ENCODE measurements around the gene GPR153.

Gene GPR153

DNA sequence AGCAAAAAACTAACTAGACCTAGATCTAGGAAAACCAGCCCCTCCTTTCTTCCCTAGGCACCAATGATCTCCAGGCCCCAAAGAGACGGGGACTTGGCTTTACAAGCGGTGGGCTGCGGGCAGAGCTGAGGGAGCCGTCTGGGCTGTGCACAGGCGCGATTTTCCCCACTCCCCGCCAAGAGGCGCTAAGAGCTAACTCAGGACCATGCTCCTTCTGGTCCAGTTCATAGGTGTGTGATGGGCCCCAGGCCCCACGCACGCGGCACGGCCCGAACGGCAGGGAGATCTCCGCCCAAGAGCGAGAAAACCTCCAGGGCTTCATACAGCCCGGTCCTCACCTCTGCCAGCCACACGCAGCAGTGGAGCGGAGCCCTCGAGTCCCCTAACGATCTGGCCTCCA is 7.5 kb upstream of the GPR153 start:
- no peak for FAIRE-seq

DNA sequence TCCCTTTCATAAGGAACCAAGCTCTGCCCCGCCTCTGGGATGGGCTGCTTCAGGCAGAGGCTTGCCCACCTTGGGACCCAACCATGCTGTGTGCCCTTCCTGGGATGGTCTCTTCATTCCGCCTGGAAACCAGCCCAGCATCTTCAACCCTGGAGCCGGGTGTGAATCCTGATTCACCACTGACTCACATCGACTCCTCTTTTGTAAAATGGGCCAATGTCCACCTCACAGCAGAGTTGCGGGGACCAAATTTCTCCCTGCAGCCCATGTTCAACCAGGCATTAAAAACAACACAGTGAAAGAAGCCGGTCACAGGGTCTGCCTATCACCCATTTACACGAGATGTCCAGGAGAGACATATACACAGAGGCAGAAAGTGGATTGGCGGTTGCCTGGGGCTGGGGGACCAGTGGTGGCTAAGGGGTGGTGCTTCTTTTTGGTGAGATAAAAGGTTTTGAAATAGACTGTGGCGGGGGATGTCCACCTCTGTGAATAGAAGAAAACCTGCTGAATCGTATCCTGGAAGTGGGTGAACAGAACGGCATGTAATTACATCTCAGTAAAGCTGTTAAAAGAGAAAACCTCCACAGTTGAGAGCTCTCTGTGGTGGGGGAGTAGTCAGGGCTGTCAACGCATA is 6.9 kb upstream of the GPR153 start:
- FAIRE-seq: no peak

DNA sequence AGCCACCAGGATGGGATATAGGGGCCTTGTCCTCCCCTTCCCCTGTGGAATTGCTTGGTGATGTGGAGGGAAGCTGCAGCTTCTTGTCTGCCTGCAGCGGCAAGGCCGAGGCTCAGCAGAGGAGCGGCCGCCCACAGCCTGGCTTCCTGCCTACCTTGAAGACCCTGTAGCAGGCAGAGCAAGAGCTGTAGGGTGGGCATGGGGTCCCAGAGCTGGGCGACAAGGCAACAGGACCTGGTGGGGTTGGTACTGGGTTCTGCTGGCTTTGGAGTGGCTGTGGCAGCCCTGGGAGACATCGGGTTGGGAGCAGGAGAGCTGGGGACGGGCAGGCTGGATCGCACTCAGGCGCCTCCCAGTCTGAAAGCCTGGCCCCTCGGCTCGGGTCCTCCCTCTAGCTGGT is 5.7 kb upstream of the GPR153 start:
- no peak for FAIRE-seq

DNA sequence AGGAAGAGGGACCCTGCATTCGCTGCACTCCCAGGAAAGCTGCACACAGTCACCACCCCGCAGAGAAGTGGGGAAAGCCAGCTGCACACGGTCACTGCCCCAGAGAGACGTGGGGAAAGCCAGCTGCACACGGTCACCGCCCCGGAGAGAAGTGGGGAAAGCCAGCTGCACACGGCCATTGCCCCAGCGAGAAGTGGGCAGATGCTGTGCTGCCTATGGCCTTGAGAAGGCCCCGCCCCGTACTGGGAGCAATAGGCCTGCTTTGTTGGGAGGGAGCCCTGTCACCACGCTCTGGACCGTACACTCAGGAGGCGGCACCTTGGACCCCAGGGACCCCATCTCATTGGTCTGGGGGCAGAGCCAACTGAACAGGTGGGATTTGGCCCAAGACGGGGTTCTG is 4.3 kb upstream of the GPR153 start:
- FAIRE-seq: no peak

DNA sequence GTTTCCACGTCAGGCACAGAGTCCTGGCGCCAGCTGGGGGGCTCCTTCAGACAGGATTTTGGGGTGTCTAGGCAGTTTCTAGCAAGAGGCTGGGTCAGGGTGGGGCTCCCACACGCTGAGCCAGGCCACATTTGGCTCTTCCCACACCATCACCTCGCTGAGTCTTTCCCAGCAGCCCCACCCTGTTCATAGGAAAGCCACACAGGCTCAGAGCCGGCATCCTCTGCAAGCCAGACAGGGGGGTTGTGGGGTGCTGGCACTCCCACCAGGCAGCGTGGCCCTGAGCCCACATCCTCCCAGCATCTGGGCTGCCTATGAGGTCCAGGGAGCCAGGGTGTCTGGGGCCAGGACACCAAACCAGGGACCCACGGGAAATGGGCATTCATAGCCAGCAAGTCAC is 2.8 kb upstream of the GPR153 start:
- FAIRE-seq: no peak

DNA sequence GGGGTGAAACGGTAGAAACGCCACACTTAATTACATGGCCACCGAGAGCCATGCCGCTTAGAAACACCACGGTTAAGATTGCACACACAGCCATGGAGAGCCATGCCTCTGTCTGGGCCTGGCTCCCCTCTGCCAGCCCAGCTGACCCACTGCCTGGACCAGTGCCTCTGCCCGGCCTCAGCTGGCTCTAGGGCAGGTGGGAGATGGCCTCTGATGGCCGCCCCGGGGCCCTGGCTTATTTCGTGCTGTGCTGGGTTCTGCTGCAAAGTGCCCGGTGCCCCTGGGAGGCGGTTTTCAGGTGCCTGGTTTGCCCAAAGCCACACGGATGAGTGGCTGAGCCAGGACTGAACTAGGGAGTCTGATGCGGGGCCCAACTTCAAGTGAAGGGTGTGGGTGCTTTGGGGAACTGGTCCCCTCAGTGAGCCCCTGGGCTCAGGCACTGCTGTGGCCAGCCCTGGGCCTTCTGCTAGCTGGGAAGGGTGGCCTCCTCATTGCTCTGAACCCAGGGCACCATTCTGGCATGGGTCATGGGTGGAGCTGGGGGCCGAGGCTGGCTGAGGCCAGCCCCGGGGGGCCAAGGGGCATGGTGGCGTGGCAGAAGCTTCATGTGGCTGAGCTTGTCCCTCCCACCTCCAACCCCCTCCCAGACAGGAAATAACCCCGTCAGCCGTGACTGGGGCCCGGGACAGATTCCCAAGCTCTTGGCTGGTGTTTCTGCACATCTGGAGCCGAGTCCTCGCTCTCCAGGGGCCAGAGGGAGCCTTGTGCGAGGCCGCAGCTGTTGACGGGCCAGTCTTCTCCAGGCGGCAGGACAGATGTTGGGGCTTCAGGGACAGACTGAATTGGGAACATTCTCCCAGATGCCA is 1.9 kb upstream of the GPR153 start:
- no peak for FAIRE-seq

DNA sequence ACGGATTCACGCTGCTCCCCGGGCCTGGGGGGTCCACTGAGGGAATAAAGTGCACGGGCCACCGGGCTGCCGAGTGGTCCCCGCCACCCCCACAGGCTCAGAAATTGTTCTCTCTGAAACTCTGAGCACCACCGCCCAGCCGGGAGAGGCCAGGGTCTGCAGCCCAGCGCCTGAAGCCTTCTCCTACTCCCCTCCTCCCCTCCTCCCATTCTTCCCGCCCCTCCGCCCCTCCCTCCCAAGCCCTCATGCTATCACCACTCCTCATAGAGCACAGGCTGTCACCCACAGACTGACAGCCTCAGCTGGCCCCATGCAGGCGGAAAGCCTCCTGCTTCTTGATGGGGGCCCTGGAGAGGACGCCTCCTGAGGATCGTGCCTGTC is 707 bp upstream of the GPR153 start:
- FAIRE-seq: no peak

DNA sequence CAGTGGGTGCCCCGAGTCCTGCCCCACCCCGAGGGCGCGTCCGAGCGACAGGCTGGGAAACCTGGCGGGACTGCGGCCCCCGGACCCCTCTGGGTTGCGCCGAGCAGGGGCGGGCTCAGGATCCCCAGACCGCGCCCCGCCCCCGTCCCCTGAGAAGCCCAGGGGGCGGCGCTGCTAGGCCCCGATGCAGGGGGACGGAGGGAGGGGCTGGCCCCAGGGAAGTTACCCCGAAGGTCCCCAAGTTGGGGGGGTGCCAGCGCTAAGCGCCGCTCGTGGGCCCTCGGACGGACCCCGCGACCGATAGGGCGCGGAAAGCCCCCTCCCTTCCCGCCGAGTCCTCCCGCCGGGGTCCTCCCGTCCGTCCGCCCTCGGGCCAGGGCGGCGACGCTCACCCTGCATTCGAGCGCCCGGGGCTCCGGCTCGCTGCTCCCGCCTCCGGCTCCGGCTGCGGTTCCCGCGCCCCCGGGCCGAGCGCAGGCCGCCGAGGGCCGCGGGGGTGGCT is 414 bp downstream of the GPR153 start:
- FAIRE-seq: no peak

DNA sequence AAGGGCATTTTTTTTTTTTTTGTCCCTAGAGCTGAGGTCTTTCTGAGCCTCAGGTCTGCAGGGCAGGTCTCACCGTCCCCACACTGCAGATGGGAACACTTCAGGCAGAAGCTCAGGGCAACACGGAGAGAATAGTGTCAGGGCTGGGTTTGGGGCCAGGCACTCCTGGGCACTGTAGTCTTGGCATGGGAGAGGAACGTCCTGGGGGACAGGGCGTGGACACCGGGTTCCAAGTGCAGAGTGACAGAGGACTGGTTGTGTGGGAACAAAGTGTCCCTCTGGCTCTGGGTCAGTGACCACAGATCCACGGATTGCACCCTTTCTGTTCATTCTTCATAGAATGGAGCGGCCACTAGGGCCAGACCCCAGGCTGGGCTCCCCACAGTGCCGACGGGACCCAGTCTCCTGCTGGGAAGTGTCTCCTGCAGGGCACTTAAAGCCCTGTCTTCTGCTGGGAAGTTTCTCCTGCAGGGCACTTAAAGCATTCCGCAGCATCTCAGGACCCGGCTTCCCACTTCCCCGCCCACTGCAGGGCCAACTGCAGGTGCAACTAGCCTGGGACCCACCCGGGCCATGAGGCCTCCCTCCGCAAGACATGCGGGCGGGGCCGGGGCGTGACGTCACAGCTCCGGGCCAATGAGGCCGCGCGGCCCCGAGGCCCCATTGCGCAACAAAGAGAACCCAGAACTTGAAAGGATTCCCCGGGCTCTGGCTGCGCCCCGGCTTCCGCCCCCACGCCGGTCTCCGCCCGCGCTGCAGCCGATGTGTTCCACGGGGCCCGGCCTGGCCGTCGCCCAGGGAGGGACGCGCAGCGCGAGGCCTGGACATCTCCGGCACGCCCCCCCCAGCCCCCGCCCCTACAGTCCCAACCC is 1.2 kb downstream of the GPR153 start:
- peak; percentile 8 for FAIRE-seq

DNA sequence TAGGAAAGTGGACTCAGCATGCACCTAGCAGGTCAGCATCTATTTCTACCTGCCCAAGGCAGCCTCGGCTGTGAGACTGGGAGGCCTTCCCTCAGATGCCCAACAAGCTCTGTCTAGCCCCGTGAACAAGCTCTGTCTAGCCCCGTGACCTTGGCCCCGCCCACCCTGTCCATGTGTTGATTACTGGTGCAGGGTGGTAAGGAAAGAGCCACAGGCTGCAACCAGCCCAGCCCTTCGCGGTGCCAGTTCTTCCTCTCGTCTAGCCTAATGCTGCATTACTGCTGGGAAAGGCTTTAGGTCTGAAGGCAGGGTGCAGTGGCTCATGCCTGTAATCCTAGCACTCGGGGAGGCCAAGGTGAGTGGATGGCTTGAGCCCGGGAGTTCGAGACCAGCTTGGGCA is 2.2 kb downstream of the GPR153 start:
- FAIRE-seq: no peak

DNA sequence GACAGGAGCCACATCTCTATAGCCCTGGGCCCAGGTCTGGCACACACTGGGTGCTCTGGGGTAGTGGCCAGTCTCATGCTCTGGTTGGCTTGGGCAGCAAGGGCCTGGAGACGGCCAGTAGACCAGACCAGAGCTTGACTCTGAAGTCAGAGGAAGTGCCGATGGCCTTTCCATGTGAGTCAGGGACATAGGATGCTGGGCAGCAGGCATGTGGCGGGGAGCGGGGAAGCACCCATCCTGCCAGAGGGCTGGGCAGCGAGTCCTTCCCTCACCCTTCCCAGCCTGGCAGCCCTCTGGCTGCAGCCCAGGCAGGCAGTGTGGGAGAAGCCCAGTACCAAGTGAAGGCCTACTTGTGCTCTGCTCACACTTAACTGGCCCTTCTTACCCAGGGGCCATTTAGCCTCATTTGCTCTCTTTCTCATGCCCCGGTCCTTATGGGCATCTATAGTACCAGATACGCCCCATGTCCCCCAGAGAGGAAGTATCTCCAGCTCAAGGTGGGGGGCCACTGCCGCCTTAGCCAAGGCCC is 3.3 kb downstream of the GPR153 start:
- no peak for FAIRE-seq

DNA sequence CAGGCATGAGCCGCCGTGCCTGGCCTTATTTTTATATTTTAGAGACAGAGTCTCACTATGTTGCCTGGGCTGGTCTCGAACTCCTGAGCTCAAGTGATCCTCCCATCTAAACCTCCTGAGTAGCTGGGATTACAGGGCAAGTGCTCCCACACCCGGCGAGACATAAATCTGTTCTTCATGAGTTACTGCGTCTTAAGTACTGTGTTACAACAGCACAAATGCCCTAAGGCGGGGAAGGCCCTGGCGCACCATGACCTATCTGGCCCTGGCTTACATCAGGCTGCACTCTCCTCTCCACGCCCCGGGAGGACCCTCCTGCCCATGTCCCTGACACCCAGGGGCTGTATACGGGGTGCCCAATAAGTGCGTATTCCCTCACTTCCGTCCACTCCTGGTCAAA is 4.3 kb downstream of the GPR153 start:
- no peak for FAIRE-seq

DNA sequence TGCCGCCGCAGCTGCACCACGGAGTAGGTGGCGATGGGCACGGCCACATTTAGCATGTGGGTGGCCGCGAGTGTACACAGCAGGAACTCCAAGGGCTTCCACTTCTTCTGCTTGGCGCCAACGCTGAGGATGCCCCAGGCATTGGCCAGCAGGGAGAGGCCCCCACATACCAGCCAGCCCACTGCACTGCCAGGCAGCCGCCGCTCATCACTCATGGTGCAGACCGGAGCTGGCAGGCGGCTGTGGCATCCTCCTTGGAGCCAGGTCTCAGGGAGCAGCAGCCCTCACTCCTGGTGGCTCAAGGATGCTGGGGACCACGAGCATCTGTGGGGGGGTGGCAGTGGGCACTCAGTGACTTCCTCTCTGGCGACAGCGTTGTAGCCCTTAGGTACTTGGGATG is 6.2 kb downstream of the GPR153 start:
- FAIRE-seq: no peak

DNA sequence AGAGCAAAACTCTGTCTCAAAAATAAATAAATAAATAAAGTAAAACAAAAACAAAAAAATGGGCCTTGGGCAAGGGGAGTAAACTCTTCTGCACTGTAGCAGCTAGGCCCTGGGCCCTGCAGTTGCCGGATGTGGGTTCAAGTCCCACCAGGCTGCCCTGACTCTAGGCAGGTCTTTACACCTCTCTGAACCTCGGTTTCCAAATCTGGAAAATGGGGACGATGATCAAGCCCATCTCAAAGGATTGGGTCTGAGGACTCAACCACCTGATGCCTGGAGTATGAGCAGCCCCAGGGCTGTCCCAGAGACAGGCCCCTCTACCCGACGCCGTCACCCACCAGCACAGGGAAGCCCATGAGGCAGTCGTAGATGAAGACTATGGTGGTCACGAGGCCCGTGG is 7.5 kb downstream of the GPR153 start:
- FAIRE-seq: no peak

DNA sequence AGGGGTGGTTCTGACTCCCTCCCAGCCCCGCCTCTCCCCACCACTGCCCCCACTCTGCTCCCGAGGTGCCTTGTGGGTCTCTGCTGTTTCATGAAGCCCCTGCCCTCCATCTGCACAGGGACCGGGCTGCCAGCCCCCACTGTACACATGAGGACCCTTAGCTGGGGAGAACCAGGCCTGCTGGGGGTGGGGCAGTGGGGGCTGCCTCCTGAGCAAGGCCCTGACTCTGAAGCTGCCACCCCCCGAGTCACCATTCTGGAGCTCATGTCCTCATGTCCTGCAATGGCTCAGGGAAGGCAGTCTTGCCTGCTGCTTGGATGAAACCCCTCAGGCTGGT is 8.6 kb downstream of the GPR153 start:
- FAIRE-seq: no peak

DNA sequence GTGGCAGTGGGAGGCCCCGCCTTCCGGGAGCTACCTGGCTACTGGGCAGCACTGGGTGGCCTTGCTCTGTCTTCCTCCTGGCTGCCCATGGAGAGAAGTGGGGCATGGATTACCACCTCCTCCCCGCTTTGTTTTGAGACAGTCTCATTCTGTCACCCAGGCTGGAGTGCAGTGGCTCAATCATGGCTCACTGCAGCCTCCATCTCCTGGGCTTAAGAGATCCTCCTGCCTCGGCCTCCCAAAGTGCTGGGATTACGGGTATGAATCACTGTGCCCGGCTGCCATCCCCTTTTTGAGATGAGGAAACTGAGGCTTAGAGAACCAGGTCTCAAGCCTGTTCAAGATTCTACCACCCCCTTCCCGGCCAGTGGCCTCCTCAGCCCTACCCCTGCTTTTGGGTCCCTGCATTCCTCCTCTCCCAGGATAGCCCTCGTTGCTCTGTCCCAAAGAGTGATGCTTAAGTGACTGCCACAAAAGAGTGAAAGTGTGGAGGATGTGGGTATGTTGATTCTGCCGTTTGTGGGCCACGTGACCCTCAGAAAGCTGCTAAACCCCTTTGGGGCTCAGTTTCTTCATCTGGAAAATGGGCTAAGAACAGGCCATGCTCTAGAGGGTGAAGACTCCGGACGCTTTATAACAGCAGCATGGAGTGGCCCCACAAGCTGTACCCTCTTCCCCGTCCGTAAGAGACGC is 9.1 kb downstream of the GPR153 start:
- no peak for FAIRE-seq

DNA sequence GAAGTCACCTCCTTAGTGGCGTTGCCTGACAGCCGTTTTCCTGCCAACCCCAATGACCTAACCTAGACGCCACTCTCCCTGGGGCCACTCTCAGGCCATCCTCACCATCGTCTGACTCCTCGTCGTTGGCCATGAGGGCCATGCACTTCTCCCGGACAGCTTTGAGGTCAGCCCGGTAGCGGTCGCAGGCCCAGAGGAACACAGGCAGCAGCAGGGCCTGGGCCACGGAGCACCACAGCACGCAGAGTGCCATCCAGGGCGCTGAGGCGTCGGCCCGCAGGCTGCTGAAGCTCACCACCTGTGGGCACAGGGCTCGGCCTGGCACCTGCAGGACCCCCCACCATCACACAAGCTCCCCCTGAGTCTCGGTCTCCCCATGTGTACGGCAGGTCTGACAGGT is 9.7 kb downstream of the GPR153 start:
- FAIRE-seq: no peak

DNA sequence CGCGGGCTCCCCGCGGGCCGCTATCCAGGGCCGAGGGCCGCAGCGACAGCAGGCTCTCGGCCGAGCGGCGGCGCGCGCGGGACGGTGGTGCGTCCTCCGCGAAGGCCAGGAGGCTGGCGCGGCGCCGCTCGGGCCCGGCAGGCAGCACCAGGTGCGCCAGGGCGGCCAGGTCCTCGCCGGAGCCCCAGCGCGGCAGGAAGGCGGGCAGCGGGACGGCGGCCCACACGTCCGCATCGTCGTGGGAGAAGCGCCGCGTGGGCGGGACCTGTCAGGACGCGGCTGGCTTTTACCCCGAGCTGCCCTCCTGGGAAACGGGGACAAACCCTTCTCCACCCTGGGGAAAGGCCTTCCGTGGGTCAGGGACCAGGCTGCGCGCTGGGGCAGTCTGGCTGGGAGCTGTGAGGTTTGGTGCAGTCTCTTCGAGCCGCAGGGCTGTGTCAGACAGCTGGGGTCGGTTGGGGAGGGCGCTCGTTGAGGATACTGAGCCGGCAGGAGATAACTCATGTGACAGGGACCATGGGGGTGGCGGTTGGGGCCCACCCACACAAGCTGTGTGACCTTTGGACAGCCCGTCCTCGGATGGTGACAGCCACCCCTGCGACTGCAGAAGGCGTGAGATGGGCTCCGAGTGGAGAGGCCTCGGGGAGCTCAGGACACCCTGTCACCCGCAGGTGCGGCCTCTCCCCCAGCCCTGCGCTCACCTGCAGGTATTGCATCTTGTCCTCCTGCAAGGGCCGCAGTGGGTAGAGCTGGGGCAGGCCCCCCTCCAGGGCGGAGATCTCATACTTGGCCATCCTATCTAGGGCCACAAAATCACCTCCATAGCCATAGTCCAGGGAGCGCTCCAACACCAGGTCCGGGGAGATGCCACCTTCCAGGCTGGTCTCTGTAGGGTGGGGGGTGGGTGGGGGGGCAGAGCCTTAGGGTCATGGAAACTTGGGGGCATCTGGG is 10.9 kb downstream of the GPR153 start:
- no peak for FAIRE-seq

DNA sequence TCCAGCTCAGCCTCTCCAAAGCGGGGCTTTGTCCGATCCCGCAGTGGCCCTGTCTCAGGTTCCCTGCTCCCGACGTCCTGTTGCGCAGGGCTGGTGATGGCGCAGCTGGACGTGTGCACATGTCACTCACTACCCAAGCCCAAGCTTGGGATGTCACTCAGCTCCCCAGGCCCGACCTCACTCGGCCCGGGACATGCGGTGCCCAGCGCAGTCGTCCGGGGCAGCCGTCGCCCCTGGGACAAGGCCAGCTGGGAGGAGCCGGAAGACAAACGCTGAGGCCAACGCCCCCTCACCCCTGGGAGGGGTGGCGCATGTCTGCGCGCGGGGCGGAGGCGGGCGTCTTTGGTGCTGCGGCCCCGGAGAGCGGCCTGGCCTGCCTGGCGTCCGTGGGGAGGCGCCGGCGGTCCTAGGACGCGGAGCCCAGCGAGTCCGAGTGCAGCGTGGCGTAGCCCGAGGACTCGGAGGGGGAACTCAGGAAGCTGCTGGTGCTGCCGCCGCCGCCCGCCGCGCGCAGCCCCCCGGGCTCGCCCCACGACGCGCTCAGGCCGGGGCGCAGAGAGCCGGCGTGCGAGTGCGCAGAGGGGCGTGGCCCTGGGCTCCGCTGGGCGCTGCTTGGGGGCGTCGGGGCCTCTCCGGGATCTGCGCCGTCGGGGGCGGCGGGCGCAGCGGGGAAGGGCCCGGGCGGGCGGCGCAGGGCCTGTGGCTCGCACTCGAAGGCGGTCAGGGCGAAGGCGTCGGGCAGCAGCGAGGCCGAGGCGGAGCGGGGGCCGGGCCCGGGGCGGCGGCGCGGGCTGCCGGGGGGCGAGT is 11.8 kb downstream of the GPR153 start:
- no peak for FAIRE-seq

DNA sequence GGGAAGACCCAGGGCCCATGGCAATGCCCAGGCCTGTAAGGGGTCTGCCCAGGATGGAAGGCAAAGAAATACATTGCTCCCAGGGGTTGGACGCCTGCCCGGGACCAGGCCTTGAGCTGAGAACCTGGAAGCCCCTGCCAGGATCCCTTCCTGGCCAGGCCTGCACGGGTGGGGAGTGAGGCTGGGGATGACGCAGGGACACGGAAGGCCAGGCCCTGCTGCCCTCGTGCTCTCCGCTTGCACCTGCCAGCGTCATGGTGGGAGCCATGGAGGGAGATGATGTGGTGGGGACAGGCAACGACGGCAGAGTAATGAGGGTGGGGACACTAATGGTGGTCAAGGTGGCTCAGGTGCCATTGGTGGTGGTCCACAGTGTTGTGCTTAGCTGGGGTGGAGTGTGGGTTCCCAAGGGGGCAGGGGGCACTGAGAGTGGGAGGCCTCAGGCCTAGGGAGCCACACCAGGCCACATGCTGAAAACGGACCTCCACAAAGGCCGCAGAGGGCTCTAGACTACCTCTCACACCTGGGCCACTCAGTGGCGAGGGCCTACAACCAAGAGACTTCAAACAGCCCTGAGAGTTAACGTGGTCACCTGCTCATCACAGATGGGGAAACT is 12.6 kb downstream of the GPR153 start:
- FAIRE-seq: no peak
